ENCODE data around the gene PATE3.

- no peak for TF ChIP-seq CTCF (IDR thresholded peaks at IDR 0.05)
- TF ChIP-seq POLR2A (IDR thresholded peaks at IDR 0.05), result no peak
Observed at GRCh38 chr11:125773516-125773915, 14.4 kb upstream of the PATE3 start.

All from thyroid gland (tissue), 4 donors.